Epidermal melanocyte (primary cell): ENCODE data around the gene TNS3.

Experiments used
- DNase-seq: peaks from one replicate; pipeline ENCODE4 v3.0.0; 2011; ENCODE audit warnings: low spot score; ENCODE audit not compliant: insufficient read length

Gene TNS3

DNA sequence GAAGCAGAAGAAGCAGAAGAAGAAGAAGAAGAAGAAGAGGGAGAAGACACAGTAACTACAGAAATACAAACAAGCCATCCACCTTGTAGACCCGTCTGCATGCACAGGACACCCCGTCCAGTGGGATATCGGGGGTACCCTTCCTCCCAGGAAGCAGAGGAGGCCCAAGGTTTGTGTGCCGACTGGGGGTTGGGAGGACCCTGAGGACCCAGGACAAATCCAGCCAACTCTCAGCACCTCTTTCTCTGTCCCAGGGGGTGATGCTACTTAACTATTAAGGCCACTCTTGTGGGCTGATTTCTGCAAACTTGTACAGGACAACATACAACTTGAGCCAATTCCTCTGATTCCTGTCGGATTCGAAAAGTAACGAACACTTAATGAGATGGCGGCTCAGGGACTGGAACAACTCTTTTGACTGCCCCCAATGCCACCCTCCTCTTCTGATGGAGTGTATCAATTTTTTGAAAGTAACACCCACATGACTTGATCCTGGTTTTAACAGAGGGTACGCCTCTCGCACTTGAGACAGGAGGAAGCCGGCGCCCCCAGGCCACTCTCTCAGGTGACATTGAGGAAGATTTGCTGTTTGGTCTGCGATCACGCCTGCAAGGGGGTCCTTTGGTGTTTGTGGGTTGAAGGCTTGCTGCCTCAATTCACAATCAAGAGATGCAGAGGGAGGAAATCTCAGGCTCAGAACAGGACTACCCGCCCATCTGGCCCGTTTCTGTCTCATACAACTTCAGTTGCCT is 192.6 kb downstream of the TNS3 start:
- no peak for DNase-seq

DNA sequence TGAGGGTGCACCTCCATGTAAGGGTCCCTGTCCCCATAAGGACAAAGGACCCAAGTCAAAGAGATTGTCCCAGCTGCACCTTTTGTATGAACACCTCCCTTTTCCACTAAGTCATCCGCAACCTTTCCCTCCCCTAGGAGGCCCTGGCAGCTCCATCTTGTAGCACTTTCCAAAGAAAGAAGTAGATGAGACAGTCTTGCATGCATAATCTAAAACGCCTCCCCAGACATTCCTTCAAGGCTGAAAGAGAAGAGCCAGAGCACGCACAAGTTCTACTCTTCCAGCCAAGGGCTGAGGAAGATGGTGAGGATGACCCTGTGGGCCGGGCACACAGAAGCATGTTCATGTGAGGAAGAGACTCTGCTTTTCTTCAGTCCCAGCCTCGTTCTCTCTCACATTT is 194.4 kb downstream of the TNS3 start:
- no peak for DNase-seq

DNA sequence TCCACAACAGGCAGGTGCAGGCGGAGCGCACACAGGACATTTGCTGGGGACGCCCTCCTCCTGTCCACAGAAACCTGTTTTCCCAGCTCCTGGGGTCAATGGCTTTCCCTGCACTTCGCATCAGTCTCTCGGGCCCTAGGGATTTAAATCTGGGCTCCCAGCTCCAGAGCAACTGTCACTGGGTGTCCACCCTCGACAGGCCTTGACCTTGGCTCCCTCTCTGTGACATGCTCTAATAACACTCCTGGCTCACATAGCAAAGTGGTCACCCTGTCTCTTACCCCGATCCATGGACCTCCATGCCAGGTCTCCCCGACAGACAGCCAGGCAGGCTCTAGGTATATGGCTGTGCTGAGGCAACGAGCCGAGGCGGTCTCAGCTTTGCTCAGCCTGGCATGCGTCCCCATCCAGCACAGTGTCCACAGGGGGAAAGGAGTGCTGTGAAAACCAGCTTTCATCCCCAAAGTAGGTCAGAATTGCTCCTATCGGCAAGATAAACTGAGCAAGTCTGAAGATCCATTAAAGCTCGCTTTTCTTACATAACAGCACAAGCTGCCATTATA is 195.6 kb downstream of the TNS3 start:
- no peak for DNase-seq

DNA sequence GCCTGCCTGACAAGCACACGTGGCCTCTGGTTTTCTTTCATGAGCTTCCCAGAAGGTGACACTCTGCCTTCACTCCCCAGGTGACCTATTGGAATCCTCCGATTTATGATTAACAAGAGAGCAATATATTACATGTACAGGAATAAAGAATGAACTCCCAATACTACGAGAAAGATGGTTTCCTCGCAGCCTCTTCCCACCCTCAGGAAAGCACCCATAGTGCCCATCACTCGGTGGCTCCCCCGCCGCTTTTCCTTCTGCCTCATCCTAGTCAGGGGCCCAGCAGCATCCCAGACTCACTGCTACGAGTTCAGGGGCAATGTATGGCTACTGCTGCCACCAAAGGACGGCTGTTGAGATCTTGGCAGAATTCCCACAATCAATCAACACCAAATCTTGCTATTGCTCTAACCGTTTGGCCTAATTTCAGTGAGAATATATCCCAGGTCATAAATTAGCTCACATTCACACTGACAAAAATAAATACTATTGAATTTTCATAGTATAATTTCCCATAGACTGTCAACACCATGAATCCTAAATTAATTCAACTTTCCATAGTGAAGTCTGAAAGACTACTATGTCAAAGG is 196.3 kb downstream of the TNS3 start:
- no peak for DNase-seq

DNA sequence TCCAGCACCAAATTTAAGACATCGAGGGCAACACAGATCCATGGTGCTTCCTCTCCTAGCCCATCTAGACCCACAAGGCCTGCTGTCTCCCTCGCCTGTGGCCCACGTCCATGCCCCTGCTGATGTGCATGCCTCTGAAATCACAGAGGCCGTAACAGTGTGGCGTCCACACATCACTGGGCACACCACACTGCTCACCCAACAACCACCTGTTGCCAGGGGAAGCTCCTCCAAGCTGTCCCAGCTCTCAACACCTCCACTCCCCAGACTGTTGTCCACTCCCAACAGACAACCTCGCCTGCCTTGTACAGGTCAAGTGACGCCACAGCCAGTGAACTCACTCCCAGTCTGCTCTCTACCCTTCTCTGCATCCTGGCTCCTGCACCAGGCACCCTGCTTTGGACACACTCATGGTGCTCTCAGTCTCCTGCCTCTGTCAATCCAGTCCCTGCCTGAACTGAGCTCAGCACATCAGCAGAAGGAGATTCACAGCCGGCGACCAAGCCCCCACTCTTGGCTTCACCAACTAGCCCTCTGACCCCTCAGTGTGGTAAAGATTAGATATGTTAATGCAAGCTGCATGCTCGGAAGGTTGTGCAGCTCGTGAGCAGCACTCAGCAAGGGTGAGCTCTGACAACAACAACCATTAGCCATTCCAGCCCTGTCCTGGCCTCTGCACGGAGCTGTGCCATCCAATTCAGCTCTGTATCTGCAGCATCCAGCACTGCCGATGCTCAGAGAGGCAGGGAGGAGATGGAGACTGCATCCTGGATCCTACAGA is 197.0 kb downstream of the TNS3 start:
- DNase-seq: no peak

DNA sequence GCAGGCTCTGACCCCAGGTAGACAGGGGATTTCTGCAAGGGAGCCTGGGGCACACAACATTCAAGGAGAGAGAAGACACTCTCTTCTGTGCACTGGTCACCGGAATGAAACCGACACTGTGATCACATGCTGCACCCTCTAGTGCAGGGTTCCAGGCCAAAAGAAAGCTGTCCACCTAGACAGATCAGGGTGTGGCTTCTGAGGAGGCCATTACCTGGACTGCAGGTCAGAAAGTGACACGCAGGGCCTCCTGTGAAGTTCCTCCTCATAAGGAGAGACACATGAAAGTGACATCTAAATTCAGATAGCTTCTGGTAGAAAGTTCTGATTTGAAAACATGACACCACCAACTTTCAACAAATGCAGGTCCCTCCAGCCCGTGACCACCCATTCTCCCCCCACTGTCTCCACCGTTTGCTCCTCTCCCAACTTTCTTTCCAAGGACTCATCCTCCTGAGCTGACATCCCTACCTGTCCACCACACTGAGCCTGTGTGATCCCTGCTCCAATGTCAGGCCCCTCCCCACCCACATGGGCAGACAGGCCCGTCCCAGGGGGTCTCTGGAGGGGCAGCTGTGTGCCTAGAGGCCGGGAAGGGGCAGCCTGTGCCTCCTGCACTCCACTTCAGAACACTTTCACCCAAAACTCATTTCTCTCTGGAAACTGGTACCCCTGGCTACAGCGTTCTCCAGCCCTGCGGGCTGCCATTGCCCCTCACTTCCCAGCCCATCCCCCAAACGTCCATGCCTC is 198.0 kb downstream of the TNS3 start:
- DNase-seq: no peak

DNA sequence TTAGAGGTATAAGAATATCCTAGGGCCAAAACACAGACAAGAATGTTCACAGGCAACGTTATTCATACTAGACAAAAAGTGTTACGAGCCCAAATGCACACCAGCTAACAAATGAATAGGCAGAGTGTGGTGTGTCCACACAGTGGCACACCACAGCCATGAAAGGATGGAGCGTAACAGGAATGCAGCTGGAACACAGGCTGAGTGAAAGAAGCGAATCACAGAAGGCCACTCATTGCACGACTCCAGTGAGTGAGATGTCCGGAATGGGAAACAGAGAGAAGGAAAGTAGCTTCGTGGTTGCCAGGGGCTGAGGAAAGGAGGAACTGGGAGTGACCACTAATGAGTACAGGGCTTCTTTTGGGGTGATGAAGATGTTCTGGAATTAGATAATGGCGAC is 198.8 kb downstream of the TNS3 start:
- DNase-seq: no peak

DNA sequence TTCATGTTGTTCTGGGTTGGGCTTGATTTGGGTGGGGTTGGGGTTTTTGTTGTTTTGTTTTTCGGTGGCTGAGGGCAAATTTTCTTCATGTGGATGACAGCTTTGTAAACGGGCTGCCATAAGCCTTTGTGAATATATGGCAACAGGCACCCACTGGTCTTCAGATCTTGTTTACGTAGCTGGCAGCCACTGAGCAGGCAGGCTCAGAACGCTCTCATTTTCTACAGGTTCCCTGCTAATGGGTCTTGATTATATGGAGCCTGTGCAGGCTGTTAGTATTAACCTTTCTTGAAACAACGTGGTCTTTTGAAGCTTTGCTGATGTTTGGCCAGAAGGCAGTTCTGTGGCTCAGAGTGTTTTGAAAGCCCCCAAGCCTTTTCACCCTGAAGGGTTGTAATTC is 199.7 kb downstream of the TNS3 start:
- DNase-seq: no peak

DNA sequence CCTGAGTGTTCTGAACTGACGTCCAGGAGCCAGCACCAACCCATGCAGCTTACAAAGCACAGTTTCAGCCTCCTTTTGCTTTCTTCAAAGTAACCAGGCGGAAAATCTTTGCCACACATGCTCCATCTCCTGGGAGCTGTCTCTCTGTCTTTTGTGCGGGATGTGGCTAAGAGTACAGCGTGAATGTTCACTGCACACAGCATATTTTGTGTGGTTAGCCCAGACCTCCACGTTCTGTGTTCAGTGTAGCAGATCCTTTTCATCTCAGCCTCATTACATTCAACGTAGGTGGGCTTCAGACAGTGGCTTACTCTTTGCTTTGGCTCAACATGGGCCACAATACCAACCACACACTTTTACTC is 200.8 kb downstream of the TNS3 start:
- no peak for DNase-seq

DNA sequence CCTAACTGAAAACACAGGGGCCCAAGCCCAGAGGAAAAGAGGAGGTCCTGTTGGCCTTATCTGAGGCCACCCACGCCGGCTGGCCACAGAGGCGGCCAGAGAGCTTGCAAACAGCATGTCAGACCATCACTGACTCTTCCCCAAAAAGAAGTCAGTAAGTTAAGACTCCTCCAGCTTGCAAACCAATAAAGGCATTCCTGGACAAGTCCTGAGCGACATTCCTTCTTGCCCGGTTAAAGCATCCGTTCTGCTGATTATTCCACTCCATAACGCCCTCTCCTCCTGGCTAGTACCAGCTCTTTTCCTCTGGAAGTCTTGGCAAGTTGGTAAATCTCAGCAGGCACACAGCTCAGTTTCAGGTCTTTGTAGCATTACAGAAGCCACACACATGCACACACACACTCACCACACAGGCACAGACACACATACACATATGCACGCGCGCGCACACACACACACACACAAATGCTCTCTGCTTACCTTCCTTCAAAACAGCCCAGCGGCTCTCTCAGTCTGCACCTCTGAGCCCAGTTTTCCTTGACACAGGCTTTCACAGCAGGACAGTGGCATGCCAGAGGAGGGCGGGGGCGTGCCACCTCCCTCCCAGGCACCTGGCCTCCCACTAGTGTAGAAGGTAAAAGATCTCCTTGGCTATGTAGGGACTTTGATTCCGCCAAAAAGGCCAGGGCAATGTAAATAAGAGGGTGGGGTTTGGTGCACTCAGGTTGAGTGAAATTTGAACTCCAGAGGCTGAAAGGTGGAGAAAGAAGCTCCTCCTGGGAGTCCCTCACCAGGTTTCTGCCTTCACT is 201.4 kb downstream of the TNS3 start:
- no peak for DNase-seq

DNA sequence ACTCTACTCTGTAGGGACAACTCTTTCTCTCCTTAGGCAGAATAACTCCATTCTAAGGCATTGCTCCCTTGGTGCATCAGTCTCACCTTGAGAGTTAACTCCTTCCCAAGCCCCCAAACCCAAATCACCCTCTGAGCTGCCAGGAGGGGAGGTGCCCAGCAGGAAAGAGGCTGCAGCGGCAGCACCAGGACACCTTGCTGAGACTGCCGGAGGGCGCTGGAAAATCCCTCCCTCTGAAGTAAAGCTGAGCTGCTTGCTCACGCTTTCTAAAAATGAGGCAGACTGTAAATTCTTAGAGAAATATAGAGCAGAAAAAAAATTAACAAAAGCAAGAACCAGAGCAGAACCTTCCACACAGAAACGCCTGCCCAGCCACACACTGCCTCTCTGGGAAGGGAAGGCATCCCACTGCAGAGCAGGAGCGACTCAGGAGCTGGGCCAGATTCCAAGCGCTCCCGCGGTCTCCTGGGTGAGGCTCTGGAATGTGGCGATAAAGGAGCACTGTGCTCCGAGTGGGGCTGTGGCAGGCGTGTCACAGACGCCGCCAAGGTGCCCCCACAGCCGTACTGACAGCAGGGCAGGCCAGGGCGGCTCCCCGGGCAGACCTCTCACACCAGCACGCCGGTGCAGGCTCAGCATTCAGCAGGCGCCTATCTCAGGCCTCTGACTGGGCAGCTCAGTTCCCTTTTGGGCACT is 202.1 kb downstream of the TNS3 start:
- DNase-seq: no peak

DNA sequence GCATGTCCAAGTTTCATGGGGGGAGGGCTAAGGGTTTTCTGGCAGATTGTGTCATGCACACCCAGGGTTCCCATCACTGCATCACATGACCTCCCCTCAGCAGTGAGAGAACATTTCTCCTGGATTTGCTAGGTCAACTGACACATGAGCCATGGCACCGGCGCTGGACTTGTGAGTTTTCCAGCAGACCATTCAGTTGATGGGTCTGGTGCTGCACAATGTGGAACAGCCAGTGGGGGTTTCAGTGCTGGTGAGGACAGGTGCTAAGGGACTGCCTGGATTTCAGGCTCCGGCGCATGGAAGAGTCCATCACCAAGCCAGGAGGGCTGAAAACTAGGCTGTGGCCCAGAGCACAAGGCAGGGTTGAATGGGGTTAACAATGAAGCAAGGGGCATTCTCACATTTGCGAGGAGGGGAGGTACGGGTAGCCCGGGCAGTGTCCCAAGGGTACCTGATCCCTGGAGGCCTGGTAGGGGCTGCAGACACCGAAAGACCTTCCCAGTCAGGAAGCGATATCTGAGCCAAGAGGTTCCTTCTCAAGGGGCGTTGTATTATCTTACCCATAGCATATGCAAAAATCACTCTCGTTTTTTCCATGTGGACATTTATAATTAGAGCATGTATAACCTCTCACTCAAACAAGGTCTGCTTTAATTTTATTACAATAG is 203.0 kb downstream of the TNS3 start:
- no peak for DNase-seq

DNA sequence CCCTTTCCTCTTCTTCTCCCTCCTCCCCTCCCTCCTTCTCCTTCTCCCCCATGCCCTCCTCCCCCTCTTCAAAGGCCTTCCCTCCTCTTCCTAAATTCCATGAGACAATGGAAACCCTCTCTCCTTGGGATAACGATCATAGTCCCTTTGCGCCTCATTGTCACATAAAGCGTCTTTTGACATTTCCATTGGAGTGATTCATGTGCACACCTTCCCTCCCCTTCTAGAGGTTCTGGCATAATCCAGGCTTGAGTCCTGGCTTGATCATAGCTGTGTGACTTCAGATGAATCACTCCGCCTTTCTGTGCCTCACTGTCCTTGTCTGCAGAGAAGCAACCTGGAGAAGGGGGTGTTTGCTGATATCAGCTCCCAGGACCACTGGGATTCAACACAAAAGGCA is 204.2 kb downstream of the TNS3 start:
- no peak for DNase-seq

DNA sequence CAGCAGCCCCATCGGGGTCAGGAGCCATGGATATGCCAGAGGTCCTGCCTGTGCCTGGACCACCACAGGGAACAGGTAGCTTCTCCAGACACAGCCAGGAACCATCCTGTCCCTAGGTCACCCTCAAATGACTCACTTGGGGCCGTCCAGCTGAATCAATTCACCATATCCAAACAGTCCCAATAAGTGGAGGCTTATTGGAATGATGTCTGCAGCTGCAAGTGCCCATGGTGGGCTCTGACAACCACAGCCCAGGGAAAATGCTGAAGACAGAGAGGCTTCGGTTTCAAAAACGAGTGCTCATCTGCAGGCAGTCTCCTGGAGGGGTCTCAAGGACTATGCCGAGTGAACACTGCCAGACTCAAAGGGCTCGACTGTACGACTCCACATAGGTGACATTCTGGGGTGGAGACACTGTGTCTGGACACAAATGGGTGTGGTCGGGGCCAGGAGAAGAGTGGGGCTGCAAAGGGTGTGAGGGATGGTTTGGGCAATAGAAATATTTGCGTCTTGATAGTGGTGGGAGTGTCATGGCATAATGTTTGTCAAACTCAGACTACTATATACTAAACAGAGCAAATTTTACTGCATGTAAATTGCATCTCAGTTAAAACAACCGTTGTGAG is 204.8 kb downstream of the TNS3 start:
- no peak for DNase-seq

DNA sequence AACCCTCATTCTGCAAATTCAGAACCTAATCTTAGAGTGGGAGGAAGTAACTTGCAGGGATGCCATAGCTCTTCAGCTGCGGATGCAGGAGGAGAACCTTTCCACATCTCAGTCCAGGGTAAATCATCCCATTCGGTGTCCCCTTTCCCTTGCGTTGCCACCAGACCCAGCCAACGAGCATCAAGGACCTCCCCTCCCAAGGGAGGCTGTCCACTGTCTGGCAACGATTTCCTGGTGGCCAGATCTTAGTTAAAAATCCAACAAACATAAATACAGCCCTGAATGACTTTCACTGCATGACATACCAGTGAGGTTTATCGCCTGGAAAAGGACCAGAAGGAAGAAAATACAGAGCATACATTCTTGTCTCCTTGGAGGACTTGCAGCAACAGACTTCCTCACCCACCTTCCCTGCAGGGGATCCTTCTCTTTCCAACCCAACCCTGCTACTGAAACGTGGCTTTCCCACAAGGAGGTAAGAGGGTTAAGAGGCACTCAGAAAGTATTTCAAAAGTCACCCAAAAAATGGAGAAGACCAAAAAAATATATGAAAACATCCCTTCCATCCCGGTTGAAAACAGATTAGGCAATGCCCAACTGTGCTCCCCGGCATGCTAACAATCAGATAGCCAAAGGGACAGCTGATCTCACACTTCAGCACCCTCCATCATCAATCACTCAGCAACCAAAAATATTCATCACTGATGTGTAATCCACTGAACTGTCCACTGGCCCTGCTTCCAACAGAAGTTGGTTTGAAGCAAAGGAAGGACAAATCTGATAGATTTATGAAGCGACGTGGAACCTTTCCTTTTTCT is 206.6 kb downstream of the TNS3 start:
- no peak for DNase-seq

DNA sequence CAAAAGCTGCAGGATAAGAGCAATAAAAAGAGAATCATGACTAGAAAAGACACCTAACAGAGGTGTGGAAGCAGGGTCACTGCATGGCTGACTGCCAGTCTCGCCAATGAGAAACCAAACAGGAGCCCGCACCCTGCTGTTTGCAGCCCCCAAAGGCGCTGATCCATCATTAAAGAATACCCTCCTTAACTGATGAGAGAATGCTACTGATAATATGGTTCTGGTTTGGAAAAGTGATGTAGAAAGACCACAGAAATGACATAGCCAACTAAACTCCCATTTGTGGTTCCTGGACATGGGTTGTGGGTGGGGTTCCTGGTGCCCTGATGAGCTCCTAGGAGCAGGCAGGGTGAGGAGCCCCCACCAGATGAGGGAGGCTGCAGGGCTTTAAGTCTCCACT is 207.4 kb downstream of the TNS3 start:
- no peak for DNase-seq

DNA sequence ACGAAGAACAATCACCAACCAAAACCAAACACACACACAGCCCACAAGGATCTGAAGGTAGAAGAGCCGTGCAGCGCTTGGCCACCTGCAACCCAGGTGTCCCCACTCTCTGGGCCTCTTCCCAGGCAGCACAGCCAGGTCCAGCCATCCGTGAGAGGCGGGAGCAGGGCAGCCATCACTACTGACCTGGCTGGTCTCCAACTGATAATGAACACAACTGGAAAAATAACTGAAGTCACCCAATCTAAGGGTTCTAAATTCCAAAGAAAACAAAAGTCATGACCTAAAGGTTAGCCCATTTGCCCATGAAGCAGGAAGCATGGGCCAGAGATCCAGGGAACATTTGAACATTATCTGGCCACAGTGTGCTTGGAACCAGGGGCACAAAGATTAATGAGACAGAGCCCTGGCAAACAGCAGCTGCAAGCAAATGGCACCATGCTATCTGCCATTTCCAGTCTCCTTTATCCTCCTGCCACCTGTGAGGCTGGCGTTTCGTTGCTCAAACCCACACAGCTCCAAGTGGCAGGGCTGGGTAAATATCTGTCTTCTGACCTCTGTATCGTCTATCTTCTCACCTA is 207.9 kb downstream of the TNS3 start:
- DNase-seq: no peak
